Activated CD4-positive, CD25-positive, alpha-beta regulatory T cell treated with anti-CD3 and anti-CD28 coated beads, Interleukin-2, amount 50 U/mL, for 16 hours (primary cell): ENCODE results near the gene DOC2B.
"Not testable (repeated sequence)": the region's sequence is repeated elsewhere in the genome, so short reads cannot be mapped to it uniquely, and the experiment has no call there.

Experiments used
- DNase-seq: peaks from one replicate; pipeline ENCODE4 v3.0.0-alpha.2; 2020; ENCODE audit warnings: low read depth, low spot score

The DOC2B gene

GRCh38 chr17:213286-214105 lies 32.0 kb upstream of the DOC2B start:
- DNase-seq = no peak

GRCh38 chr17:210402-210801 lies 29.0 kb upstream of the DOC2B start:
- no peak for DNase-seq

- DNase-seq = no peak
Observed at GRCh38 chr17:208429-208828, 27.0 kb upstream of the DOC2B start.

GRCh38 chr17:207775-208174 lies 26.3 kb upstream of the DOC2B start:
- DNase-seq = no peak

GRCh38 chr17:206941-207560 lies 25.6 kb upstream of the DOC2B start:
- no peak for DNase-seq

- not testable (repeated sequence) for DNase-seq
Observed at GRCh38 chr17:206484-206883, 25.0 kb upstream of the DOC2B start.

- DNase-seq = no peak
Observed at GRCh38 chr17:205817-206216, 24.4 kb upstream of the DOC2B start.

- DNase-seq = no peak
Observed at GRCh38 chr17:205148-205669, 23.8 kb upstream of the DOC2B start.

- DNase-seq = no peak
Observed at GRCh38 chr17:204427-205147, 23.1 kb upstream of the DOC2B start.

- no peak for DNase-seq
Observed at GRCh38 chr17:202501-202951, 21.1 kb upstream of the DOC2B start.

GRCh38 chr17:201736-202135 lies 20.3 kb upstream of the DOC2B start:
- DNase-seq = not testable (repeated sequence)

GRCh38 chr17:201257-201656 lies 19.8 kb upstream of the DOC2B start:
- DNase-seq = not testable (repeated sequence)

- no peak for DNase-seq
Observed at GRCh38 chr17:200586-200985, 19.1 kb upstream of the DOC2B start.

- DNase-seq = no peak
Observed at GRCh38 chr17:199806-200545, 18.5 kb upstream of the DOC2B start.

GRCh38 chr17:199191-199604 lies 17.7 kb upstream of the DOC2B start:
- no peak for DNase-seq

- DNase-seq = not testable (repeated sequence)
Observed at GRCh38 chr17:198225-198624, 16.8 kb upstream of the DOC2B start.

GRCh38 chr17:197352-197751 lies 15.9 kb upstream of the DOC2B start:
- no peak for DNase-seq

- no peak for DNase-seq
Observed at GRCh38 chr17:194828-195602, 13.6 kb upstream of the DOC2B start.

GRCh38 chr17:193841-194806 lies 12.7 kb upstream of the DOC2B start:
- no peak for DNase-seq

GRCh38 chr17:193426-193810 lies 12.0 kb upstream of the DOC2B start:
- DNase-seq = no peak
